ENCODE results near the gene RASGEF1C.
A peak's percentile ranks its signal among the peaks of the same experiment; 100 is the strongest.

The RASGEF1C gene

GRCh38 chr5:180072256-180072548 lies 136.8 kb downstream of the RASGEF1C start (continued):
- TF ChIP-seq, protein P1, sequence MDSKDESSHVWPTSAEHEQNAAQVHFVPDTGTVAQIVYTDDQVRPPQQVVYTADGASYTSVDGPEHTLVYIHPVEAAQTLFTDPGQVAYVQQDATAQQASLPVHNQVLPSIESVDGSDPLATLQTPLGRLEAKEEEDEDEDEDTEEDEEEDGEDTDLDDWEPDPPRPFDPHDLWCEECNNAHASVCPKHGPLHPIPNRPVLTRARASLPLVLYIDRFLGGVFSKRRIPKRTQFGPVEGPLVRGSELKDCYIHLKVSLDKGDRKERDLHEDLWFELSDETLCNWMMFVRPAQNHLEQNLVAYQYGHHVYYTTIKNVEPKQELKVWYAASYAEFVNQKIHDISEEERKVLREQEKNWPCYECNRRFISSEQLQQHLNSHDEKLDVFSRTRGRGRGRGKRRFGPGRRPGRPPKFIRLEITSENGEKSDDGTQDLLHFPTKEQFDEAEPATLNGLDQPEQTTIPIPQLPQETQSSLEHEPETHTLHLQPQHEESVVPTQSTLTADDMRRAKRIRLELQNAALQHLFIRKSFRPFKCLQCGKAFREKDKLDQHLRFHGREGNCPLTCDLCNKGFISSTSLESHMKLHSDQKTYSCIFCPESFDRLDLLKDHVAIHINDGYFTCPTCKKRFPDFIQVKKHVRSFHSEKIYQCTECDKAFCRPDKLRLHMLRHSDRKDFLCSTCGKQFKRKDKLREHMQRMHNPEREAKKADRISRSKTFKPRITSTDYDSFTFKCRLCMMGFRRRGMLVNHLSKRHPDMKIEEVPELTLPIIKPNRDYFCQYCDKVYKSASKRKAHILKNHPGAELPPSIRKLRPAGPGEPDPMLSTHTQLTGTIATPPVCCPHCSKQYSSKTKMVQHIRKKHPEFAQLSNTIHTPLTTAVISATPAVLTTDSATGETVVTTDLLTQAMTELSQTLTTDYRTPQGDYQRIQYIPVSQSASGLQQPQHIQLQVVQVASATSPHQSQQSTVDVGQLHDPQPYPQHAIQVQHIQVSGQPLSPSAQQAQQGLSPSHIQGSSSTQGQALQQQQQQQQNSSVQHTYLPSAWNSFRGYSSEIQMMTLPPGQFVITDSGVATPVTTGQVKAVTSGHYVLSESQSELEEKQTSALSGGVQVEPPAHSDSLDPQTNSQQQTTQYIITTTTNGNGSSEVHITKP (tag by site-specific recombination; IDR thresholded peaks at IDR 0.05): no peak
- TF ChIP-seq TRIM28 (IDR thresholded peaks at IDR 0.05; ENCODE audit: borderline replicate concordance, low read length) (no peak), ZNF664 (tag by site-specific recombination; IDR thresholded peaks at IDR 0.05) (no peak), ZBTB48 (tag by site-specific recombination; IDR thresholded peaks at IDR 0.05) (no peak), PBX3 (CRISPR knock-in tag; IDR thresholded peaks at IDR 0.05) (no peak), ZNF416 (tag by site-specific recombination; IDR thresholded peaks at IDR 0.05) (no peak), ZNF292 (tag by site-specific recombination; IDR thresholded peaks at IDR 0.05; ENCODE audit: borderline replicate concordance, low read depth) (no peak), ZNF549 (tag by site-specific recombination; IDR thresholded peaks at IDR 0.05) (no peak), ZNF785 (tag by site-specific recombination; IDR thresholded peaks at IDR 0.05) (no peak), ZNF280D (tag by site-specific recombination; IDR thresholded peaks at IDR 0.05) (no peak), ZNF23 (tag by site-specific recombination; IDR thresholded peaks at IDR 0.05; ENCODE audit: borderline replicate concordance) (no peak), ZNF239 (tag by site-specific recombination; IDR thresholded peaks at IDR 0.05) (no peak), ZNF776 (tag by site-specific recombination; IDR thresholded peaks at IDR 0.05; ENCODE audit: borderline replicate concordance) (no peak), ZNF473 (tag by site-specific recombination; IDR thresholded peaks at IDR 0.05) (no peak), ZNF792 (tag by site-specific recombination; IDR thresholded peaks at IDR 0.05) (no peak), ZNF19 (tag by site-specific recombination; IDR thresholded peaks at IDR 0.05; ENCODE audit: low read depth) (no peak), ZNF449 (tag by site-specific recombination; IDR thresholded peaks at IDR 0.05) (peak; percentile 82; the same call in 1 of the 2 replicates)
- TF ChIP-seq, protein P2, sequence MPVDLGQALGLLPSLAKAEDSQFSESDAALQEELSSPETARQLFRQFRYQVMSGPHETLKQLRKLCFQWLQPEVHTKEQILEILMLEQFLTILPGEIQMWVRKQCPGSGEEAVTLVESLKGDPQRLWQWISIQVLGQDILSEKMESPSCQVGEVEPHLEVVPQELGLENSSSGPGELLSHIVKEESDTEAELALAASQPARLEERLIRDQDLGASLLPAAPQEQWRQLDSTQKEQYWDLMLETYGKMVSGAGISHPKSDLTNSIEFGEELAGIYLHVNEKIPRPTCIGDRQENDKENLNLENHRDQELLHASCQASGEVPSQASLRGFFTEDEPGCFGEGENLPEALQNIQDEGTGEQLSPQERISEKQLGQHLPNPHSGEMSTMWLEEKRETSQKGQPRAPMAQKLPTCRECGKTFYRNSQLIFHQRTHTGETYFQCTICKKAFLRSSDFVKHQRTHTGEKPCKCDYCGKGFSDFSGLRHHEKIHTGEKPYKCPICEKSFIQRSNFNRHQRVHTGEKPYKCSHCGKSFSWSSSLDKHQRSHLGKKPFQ (tag by site-specific recombination; IDR thresholded peaks at IDR 0.05): no peak
- TF ChIP-seq, protein P3, sequence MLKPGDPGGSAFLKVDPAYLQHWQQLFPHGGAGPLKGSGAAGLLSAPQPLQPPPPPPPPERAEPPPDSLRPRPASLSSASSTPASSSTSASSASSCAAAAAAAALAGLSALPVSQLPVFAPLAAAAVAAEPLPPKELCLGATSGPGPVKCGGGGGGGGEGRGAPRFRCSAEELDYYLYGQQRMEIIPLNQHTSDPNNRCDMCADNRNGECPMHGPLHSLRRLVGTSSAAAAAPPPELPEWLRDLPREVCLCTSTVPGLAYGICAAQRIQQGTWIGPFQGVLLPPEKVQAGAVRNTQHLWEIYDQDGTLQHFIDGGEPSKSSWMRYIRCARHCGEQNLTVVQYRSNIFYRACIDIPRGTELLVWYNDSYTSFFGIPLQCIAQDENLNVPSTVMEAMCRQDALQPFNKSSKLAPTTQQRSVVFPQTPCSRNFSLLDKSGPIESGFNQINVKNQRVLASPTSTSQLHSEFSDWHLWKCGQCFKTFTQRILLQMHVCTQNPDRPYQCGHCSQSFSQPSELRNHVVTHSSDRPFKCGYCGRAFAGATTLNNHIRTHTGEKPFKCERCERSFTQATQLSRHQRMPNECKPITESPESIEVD (tag by site-specific recombination; IDR thresholded peaks at IDR 0.05): no peak
- TF ChIP-seq, protein P4, sequence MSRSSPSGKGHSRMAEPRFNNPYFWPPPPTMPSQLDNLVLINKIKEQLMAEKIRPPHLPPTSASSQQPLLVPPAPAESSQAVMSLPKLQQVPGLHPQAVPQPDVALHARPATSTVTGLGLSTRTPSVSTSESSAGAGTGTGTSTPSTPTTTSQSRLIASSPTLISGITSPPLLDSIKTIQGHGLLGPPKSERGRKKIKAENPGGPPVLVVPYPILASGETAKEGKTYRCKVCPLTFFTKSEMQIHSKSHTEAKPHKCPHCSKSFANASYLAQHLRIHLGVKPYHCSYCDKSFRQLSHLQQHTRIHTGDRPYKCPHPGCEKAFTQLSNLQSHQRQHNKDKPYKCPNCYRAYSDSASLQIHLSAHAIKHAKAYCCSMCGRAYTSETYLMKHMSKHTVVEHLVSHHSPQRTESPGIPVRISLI (tag by site-specific recombination; IDR thresholded peaks at IDR 0.05): no peak
- TF ChIP-seq, protein P5, sequence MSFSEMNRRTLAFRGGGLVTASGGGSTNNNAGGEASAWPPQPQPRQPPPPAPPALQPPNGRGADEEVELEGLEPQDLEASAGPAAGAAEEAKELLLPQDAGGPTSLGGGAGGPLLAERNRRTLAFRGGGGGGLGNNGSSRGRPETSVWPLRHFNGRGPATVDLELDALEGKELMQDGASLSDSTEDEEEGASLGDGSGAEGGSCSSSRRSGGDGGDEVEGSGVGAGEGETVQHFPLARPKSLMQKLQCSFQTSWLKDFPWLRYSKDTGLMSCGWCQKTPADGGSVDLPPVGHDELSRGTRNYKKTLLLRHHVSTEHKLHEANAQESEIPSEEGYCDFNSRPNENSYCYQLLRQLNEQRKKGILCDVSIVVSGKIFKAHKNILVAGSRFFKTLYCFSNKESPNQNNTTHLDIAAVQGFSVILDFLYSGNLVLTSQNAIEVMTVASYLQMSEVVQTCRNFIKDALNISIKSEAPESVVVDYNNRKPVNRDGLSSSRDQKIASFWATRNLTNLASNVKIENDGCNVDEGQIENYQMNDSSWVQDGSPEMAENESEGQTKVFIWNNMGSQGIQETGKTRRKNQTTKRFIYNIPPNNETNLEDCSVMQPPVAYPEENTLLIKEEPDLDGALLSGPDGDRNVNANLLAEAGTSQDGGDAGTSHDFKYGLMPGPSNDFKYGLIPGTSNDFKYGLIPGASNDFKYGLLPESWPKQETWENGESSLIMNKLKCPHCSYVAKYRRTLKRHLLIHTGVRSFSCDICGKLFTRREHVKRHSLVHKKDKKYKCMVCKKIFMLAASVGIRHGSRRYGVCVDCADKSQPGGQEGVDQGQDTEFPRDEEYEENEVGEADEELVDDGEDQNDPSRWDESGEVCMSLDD (tag by site-specific recombination; IDR thresholded peaks at IDR 0.05): no peak
- TF ChIP-seq, protein P6, sequence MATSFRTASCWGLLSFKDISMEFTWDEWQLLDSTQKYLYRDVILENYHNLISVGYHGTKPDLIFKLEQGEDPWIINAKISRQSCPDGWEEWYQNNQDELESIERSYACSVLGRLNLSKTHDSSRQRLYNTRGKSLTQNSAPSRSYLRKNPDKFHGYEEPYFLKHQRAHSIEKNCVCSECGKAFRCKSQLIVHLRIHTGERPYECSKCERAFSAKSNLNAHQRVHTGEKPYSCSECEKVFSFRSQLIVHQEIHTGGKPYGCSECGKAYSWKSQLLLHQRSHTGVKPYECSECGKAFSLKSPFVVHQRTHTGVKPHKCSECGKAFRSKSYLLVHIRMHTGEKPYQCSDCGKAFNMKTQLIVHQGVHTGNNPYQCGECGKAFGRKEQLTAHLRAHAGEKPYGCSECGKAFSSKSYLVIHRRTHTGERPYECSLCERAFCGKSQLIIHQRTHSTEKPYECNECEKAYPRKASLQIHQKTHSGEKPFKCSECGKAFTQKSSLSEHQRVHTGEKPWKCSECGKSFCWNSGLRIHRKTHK (tag by site-specific recombination; IDR thresholded peaks at IDR 0.05): no peak
